K562 (cell line): ENCODE data around the gene YTHDF1. TPM values are rescaled to one million over a fixed set of nuclear protein-coding genes. Genes with fewer than 3 reads are reported as not detected.
A peak's percentile ranks its signal among the peaks of the same experiment; 100 is the strongest.

ENCODE experiments used
- BCL6 ChIP-seq: fragments of 250-450 bp; sonication (Bioruptor Pico); IDR thresholded peaks from 2 replicates; pipeline ENCODE4 v1.4.0; 2020
- CXXC5 ChIP-seq: fragments of 250-450 bp; sonication (Bioruptor Pico); IDR thresholded peaks from 2 replicates; pipeline ENCODE4 v1.8.0; 2022; ENCODE audit warnings: inconsistent platforms, mild to moderate bottlenecking, moderate library complexity
- ELF4 ChIP-seq: fragments of 450-650 bp; formaldehyde crosslinking; IDR thresholded peaks from 2 replicates; pipeline ENCODE4 v1.4.0; 2022; ENCODE audit warnings: missing genetic modification characterization
- HNRNPH1 ChIP-seq: fragments of 200-400 bp; formaldehyde crosslinking; optimal IDR thresholded peaks from 2 replicates; pipeline ENCODE3; 2017; ENCODE audit warnings: low read depth, mild to moderate bottlenecking, low read length, moderate library complexity
- JUND ChIP-seq, 2 experiments: IDR thresholded peaks; 2 replicates in 1 of 2; 3 replicates in 1 of 2; pipeline ENCODE4 v1.6.1; 2011; ENCODE audit warnings: borderline replicate concordance in 2 of 2, low read depth in 2 of 2, low read length in 2 of 2, improper control_type of control experiment in 1 of 2, missing biosample characterization in 1 of 2, missing genetic modification characterization in 1 of 2, missing genetic modification reagents in 1 of 2
- KAT8 ChIP-seq: fragments of 450-650 bp; IDR thresholded peaks from 2 replicates; pipeline ENCODE4 v1.6.1; 2016; ENCODE audit warnings: low read depth, mild to moderate bottlenecking
- LEF1 ChIP-seq: fragments of 450-650 bp; IDR thresholded peaks from 2 replicates; pipeline ENCODE4 v1.6.1; 2016; ENCODE audit warnings: mild to moderate bottlenecking
- MEF2D ChIP-seq: conservative IDR thresholded peaks from 2 replicates; pipeline ENCODE4 v1.6.1; 2016; ENCODE audit warnings: low read depth, missing genetic modification characterization, missing compliant biosample characterization
- NFE2L1 ChIP-seq: fragments of 450-650 bp; IDR thresholded peaks from 2 replicates; pipeline ENCODE4 v1.6.1; 2016; ENCODE audit warnings: missing genetic modification characterization, low read depth, mild to moderate bottlenecking, missing compliant biosample characterization, moderate library complexity, borderline replicate concordance
- NFXL1 ChIP-seq: fragments of 450-650 bp; formaldehyde crosslinking; IDR thresholded peaks from 2 replicates; pipeline ENCODE4 v1.4.0; 2021; ENCODE audit warnings: mild to moderate bottlenecking
- OTX1 ChIP-seq: fragments of 450-650 bp; formaldehyde crosslinking; IDR thresholded peaks from 2 replicates; pipeline ENCODE4 v1.4.0; 2022; ENCODE audit warnings: mild to moderate bottlenecking
- RCOR1 ChIP-seq, 2 experiments: IDR thresholded peaks; 2 replicates each; pipeline ENCODE4 v1.6.1; 2012; ENCODE audit warnings: low read depth in 2 of 2, low read length in 2 of 2, borderline replicate concordance in 1 of 2, improper control_type of control experiment in 1 of 2
- SMAD4 ChIP-seq: fragments of 250-450 bp; sonication (Bioruptor Pico); conservative IDR thresholded peaks from 2 replicates; pipeline ENCODE4 v1.8.0; 2021; ENCODE audit warnings: inconsistent platforms, mild to moderate bottlenecking, moderate library complexity
- TAF7 ChIP-seq: fragments of 450-650 bp; IDR thresholded peaks from 2 replicates; pipeline ENCODE4 v1.6.1; 2016; ENCODE audit warnings: missing genetic modification characterization, missing compliant biosample characterization
- ZNF165 ChIP-seq: fragments of 250-450 bp; sonication (Bioruptor Pico); IDR thresholded peaks from 2 replicates; pipeline ENCODE4 v1.4.0; 2020; ENCODE audit warnings: borderline replicate concordance
- ZNF436 ChIP-seq: fragments of 250-450, 450-650 bp; sonication (Bioruptor Pico); formaldehyde crosslinking; IDR thresholded peaks from 2 replicates; pipeline ENCODE4 v1.7.0; 2020; ENCODE audit warnings: mild to moderate bottlenecking
- ZNF561 ChIP-seq: fragments of 450-650 bp; formaldehyde crosslinking; conservative IDR thresholded peaks from 2 replicates; pipeline ENCODE4 v1.4.0; 2020; ENCODE audit warnings: mild to moderate bottlenecking, moderate library complexity
- ZNF699 ChIP-seq: fragments of 250-450 bp; sonication (Bioruptor Pico); IDR thresholded peaks from 2 replicates; pipeline ENCODE4 v1.8.0; 2021; ENCODE audit warnings: mild to moderate bottlenecking, moderate library complexity; ENCODE audit not compliant: insufficient replicate concordance
- ZNF717 ChIP-seq: fragments of 250-450 bp; sonication (Bioruptor Pico); IDR thresholded peaks from 2 replicates; pipeline ENCODE4 v1.5.0; 2021
- polyA plus RNA-seq, 8 experiments: library from polyadenylated mRNA; depleted of rRNA in 4 of 8; stranded (reverse) in 5 of 8; unstranded in 3 of 8; fragments of >200 nt; fragmentation: Nextera tagmentation in 2 of 8; fragmentation: Illumina TruSeq in 1 of 8; extraction: Ambion mirVana in 2 of 8; extraction: Trizol in 1 of 8; gene quantifications; 2 replicates each; pipeline versions ENCODE4 v1.2.1 to v1.2.3, GENCODE V29; 2011 to 2014; ENCODE audit warnings: inconsistent platforms in 1 of 8, missing spikeins in 1 of 8
- total RNA-seq, 7 experiments: library from RNA; depleted of rRNA in 6 of 7; stranded (reverse); fragments of >200 nt in 6 of 7; fragmentation: Illumina TruSeq in 2 of 7; extraction: Trizol in 2 of 7; gene quantifications; 2 replicates each; pipeline versions ENCODE4 v1.2.1 to v1.2.3, GENCODE V29; 2011 to 2021; ENCODE audit warnings: low replicate concordance in 1 of 7
- TF ChIP-seq, protein P1 (sequence below): sonication (generic); formaldehyde crosslinking; IDR thresholded peaks from 2 replicates; pipeline ENCODE4 v1.8.0; 2023; ENCODE audit warnings: missing genetic modification reagents, mild to moderate bottlenecking, borderline replicate concordance
- TF ChIP-seq, protein P2 (sequence below): fragments of 450-650 bp; formaldehyde crosslinking; IDR thresholded peaks from 2 replicates; pipeline ENCODE4 v1.4.0; 2020; ENCODE audit warnings: mild to moderate bottlenecking
- TF ChIP-seq, protein P3 (sequence below): fragments of 250-450 bp; sonication (Bioruptor Pico); IDR thresholded peaks from 2 replicates; pipeline ENCODE4 v1.5.1; 2021; ENCODE audit warnings: mild to moderate bottlenecking

Gene YTHDF1
- total and polyA plus RNA-seq, 9 of the 15 experiments (the other 6 are each of a cell fraction or from before 2014, with no cell fraction given): 10.1 to 42.4 (median 27.8) TPM

DNA sequence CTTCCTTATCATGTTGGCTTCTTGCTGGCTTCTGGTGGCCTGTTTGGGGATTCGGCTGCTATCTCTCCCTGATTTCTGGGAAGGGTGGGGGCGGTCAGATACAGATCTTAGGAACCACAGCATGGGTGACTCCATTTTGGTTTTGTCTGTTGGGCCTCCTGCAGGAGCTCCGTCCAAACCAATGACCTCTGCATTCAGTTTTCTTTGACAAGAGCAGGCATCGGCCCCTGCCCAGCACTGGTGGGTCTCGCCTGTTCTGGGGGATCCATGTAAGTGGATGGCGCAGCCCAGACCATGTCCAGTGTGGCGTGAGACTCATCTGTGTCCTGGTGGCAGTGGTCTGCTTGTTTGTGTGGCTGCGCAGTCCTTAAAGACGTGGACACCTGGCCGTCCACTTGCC, 48.1 kb upstream of the YTHDF1 start (continued):
- TF ChIP-seq, protein P1, sequence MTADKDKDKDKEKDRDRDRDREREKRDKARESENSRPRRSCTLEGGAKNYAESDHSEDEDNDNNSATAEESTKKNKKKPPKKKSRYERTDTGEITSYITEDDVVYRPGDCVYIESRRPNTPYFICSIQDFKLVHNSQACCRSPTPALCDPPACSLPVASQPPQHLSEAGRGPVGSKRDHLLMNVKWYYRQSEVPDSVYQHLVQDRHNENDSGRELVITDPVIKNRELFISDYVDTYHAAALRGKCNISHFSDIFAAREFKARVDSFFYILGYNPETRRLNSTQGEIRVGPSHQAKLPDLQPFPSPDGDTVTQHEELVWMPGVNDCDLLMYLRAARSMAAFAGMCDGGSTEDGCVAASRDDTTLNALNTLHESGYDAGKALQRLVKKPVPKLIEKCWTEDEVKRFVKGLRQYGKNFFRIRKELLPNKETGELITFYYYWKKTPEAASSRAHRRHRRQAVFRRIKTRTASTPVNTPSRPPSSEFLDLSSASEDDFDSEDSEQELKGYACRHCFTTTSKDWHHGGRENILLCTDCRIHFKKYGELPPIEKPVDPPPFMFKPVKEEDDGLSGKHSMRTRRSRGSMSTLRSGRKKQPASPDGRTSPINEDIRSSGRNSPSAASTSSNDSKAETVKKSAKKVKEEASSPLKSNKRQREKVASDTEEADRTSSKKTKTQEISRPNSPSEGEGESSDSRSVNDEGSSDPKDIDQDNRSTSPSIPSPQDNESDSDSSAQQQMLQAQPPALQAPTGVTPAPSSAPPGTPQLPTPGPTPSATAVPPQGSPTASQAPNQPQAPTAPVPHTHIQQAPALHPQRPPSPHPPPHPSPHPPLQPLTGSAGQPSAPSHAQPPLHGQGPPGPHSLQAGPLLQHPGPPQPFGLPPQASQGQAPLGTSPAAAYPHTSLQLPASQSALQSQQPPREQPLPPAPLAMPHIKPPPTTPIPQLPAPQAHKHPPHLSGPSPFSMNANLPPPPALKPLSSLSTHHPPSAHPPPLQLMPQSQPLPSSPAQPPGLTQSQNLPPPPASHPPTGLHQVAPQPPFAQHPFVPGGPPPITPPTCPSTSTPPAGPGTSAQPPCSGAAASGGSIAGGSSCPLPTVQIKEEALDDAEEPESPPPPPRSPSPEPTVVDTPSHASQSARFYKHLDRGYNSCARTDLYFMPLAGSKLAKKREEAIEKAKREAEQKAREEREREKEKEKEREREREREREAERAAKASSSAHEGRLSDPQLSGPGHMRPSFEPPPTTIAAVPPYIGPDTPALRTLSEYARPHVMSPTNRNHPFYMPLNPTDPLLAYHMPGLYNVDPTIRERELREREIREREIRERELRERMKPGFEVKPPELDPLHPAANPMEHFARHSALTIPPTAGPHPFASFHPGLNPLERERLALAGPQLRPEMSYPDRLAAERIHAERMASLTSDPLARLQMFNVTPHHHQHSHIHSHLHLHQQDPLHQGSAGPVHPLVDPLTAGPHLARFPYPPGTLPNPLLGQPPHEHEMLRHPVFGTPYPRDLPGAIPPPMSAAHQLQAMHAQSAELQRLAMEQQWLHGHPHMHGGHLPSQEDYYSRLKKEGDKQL (CRISPR knock-in tag): no peak
- TF ChIP-seq TAF7: peak; percentile 66; the same call in 1 of the 2 replicates
- TF ChIP-seq OTX1 (CRISPR knock-in tag): no peak; the same call in 1 of the 2 replicates
- peak; percentile 58 for TF ChIP-seq NFE2L1 (tag)
- no peak for TF ChIP-seq JUND (IDR thresholded peaks at IDR 0.05; ENCODE audit: borderline replicate concordance, low read depth, low read length)
- TF ChIP-seq JUND (tag; IDR thresholded peaks at IDR 0.05; ENCODE audit: borderline replicate concordance, low read depth, low read length): peak; percentile 53; the same call in 1 of the 3 replicates
- TF ChIP-seq LEF1: no peak
- peak; percentile 83; the same call in 1 of the 2 replicates for TF ChIP-seq BCL6 (CRISPR knock-in tag)
- TF ChIP-seq MEF2D (tag): peak; percentile 90
- peak; percentile 80 for TF ChIP-seq CXXC5 (CRISPR knock-in tag)
- TF ChIP-seq ZNF436 (CRISPR knock-in tag): no peak
- peak in 1 of 2 experiments; percentile 81; a peak in 2 of 4 replicates for TF ChIP-seq RCOR1 (IDR thresholded peaks at IDR 0.05; ENCODE audit: borderline replicate concordance in 1 of 2, low read depth in 2 of 2, low read length in 2 of 2)
- no peak for TF ChIP-seq ZNF561 (CRISPR knock-in tag)
- no peak for TF ChIP-seq ZNF699 (CRISPR knock-in tag)
- TF ChIP-seq, protein P2, sequence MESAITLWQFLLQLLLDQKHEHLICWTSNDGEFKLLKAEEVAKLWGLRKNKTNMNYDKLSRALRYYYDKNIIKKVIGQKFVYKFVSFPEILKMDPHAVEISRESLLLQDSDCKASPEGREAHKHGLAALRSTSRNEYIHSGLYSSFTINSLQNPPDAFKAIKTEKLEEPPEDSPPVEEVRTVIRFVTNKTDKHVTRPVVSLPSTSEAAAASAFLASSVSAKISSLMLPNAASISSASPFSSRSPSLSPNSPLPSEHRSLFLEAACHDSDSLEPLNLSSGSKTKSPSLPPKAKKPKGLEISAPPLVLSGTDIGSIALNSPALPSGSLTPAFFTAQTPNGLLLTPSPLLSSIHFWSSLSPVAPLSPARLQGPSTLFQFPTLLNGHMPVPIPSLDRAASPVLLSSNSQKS: no peak
- peak; percentile 93 for TF ChIP-seq SMAD4
- no peak for TF ChIP-seq KAT8
- TF ChIP-seq NFXL1 (CRISPR knock-in tag): peak; percentile 72
- no peak for TF ChIP-seq ZNF717 (CRISPR knock-in tag)
- no peak for TF ChIP-seq HNRNPH1
- 0 out of 2 replicates have a peak, but pooled peaks have one; percentile 42 for TF ChIP-seq ELF4 (CRISPR knock-in tag)
- TF ChIP-seq, protein P3, sequence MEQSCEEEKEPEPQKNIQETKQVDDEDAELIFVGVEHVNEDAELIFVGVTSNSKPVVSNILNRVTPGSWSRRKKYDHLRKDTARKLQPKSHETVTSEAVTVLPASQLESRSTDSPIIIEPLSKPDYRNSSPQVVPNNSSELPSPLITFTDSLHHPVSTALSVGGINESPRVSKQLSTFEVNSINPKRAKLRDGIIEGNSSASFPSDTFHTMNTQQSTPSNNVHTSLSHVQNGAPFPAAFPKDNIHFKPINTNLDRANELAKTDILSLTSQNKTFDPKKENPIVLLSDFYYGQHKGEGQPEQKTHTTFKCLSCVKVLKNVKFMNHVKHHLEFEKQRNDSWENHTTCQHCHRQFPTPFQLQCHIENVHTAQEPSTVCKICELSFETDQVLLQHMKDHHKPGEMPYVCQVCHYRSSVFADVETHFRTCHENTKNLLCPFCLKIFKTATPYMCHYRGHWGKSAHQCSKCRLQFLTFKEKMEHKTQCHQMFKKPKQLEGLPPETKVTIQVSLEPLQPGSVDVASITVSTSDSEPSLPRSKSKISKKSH (CRISPR knock-in tag): peak; percentile 66; the same call in 1 of the 2 replicates
- peak; percentile 84; the same call in 1 of the 2 replicates for TF ChIP-seq ZNF165 (CRISPR knock-in tag)
